ENCODE data around the gene ENOX1.

ENOX1 gene

DNA sequence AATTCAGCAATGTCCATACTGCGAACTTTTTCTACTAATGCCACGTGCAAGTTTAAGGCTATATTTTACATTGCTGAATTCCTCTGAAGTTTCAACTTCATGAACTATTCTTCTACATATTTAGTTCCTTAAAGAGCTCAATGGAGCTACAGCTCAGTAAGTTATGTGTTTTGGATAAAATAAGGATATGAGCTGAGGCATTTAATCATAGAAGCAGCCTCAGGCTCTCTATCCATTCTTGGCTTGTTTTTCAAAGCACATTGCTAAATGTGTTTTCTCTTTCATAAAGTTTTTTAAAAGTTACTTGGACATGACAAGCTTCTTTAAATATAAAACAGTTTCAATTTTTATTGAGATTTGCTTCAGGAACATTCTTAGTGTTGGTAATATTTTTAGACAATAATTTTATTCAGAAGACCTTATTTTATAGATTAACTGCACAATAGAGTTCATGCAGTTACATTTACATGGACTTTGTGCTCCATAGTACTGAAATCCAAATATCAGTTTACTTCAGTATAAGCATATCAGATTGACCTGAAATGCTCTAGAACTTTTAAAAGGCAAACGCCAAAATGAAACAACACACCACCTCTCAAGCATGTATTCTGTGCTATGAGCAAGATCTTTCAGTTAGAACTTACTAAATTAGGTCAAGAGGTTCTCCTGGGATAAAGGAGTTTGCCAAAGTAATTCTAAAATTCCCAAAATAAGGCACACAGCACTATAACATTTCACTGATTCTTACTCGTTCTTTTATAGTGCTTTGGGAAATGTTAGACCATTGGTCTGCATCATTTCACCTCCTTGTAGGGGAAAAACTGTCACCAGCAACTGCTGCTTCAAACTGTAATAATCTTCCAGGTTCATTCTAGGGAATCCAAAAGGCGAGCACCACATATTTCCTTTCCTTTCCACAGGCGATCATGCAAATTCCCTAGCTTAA, 275.5 kb downstream of the ENOX1 start:
- TF ChIP-seq, protein P1, sequence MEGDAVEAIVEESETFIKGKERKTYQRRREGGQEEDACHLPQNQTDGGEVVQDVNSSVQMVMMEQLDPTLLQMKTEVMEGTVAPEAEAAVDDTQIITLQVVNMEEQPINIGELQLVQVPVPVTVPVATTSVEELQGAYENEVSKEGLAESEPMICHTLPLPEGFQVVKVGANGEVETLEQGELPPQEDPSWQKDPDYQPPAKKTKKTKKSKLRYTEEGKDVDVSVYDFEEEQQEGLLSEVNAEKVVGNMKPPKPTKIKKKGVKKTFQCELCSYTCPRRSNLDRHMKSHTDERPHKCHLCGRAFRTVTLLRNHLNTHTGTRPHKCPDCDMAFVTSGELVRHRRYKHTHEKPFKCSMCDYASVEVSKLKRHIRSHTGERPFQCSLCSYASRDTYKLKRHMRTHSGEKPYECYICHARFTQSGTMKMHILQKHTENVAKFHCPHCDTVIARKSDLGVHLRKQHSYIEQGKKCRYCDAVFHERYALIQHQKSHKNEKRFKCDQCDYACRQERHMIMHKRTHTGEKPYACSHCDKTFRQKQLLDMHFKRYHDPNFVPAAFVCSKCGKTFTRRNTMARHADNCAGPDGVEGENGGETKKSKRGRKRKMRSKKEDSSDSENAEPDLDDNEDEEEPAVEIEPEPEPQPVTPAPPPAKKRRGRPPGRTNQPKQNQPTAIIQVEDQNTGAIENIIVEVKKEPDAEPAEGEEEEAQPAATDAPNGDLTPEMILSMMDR (conservative IDR thresholded peaks at IDR 0.05; ENCODE audit: low read length): no peak
- no peak for DNase-seq (ENCODE audit: low read depth)
- H3K4me3 ChIP-seq (ENCODE audit: low read length): no peak overlapping the region

GRCh38 chr13:43495732-43496131, 291.0 kb downstream of the ENOX1 start:
- TF ChIP-seq, protein P1 (conservative IDR thresholded peaks at IDR 0.05; ENCODE audit: low read length): no peak
- H3K4me3 ChIP-seq (ENCODE audit: low read length): no peak overlapping the region
- no peak for DNase-seq (ENCODE audit: low read depth)

- TF ChIP-seq, protein P1 (conservative IDR thresholded peaks at IDR 0.05; ENCODE audit: low read length): no peak
- no peak overlapping the region for H3K4me3 ChIP-seq (ENCODE audit: low read length)
- DNase-seq (ENCODE audit: low read depth): no peak
These were observed 292.6 kb downstream of the ENOX1 start for GRCh38 chr13:43494206-43494605.

GRCh38 chr13:43493496-43494000, 293.2 kb downstream of the ENOX1 start:
- TF ChIP-seq, protein P1 (conservative IDR thresholded peaks at IDR 0.05; ENCODE audit: low read length): no peak
- no peak for DNase-seq (ENCODE audit: low read depth)
- H3K4me3 ChIP-seq (ENCODE audit: low read length): no peak overlapping the region

GRCh38 chr13:43492745-43493144, 294.0 kb downstream of the ENOX1 start:
- no peak for DNase-seq (ENCODE audit: low read depth)
- TF ChIP-seq, protein P1 (conservative IDR thresholded peaks at IDR 0.05; ENCODE audit: low read length): no peak
- H3K4me3 ChIP-seq (ENCODE audit: low read length): no peak overlapping the region

- no peak for DNase-seq (ENCODE audit: low read depth)
- H3K4me3 ChIP-seq (ENCODE audit: low read length): no peak overlapping the region
- TF ChIP-seq, protein P1 (conservative IDR thresholded peaks at IDR 0.05; ENCODE audit: low read length): no peak
These were observed 294.5 kb downstream of the ENOX1 start for GRCh38 chr13:43492311-43492710.

- TF ChIP-seq, protein P1 (conservative IDR thresholded peaks at IDR 0.05; ENCODE audit: low read length): no peak
- DNase-seq (ENCODE audit: low read depth): peak; percentile 28
- no peak overlapping the region for H3K4me3 ChIP-seq (ENCODE audit: low read length)
These were observed 297.5 kb downstream of the ENOX1 start for GRCh38 chr13:43489233-43489632.
